ENCODE measurements around the gene ZBTB2.
A peak's percentile ranks its signal among the peaks of the same experiment; 100 is the strongest.

- no peak for TF ChIP-seq CTCF (conservative IDR thresholded peaks at IDR 0.05; ENCODE audit: low read depth, low read length)
- peak; percentile 82 for TF ChIP-seq POLR2A (IDR thresholded peaks at IDR 0.05; ENCODE audit: low read depth, low read length)
- TF ChIP-seq USF2 (IDR thresholded peaks at IDR 0.05; ENCODE audit: low read depth, low read length) = peak; percentile 86
- no peak for TF ChIP-seq SMC3 (IDR thresholded peaks at IDR 0.05; ENCODE audit: low read depth, low read length)
These were observed 66.0 kb downstream of the ZBTB2 start for GRCh38 chr6:151325075-151326050.

All from IMR-90 (cell line).